Measurements from ENCODE around the gene HTT. TPM values are rescaled to one million over a fixed set of nuclear protein-coding genes. Genes with fewer than 3 reads are reported as not detected.
A peak's percentile ranks its signal among the peaks of the same experiment; 100 is the strongest.

HTT gene
- total RNA-seq, 1 donor, result 44.5 TPM

GRCh38 chr4:3233391-3234071, 159.1 kb downstream of the HTT start:
- Histone ChIP-seq H3K36me3 (ENCODE audit: insufficient read depth, low read length) (peaks cover 72% of the 10 kb centered on the region), H3K9me3 (ENCODE audit: low read depth, low read length) (no peaks in the 10 kb centered on the region), H3K4me3 (ENCODE audit: insufficient read depth, low read length) (no peak overlapping the region), H3K79me2 (ENCODE audit: insufficient read depth, low read length) (no peaks in the 10 kb centered on the region), H2AFZ (ENCODE audit: low read length) (no peak overlapping the region), H3K27me3 (ENCODE audit: insufficient read depth, low read length) (no peaks in the 10 kb centered on the region), H3K27ac (ENCODE audit: low read depth, low read length) (no peak overlapping the region), H4K20me1 (ENCODE audit: insufficient read depth, low read length) (no peaks in the 10 kb centered on the region), H3K4me1 (ENCODE audit: insufficient read depth, low read length) (no peaks in the 10 kb centered on the region), H3K4me2 (ENCODE audit: insufficient read depth, low read length) (no peak overlapping the region)
- peak; percentile 98 for DNase-seq (ENCODE audit: insufficient read length, low spot score, missing footprints)
- TF ChIP-seq CTCF (IDR thresholded peaks at IDR 0.05; ENCODE audit: extremely low read depth, low read depth, low read length), result no peak

GRCh38 chr4:3234171-3235029, 159.9 kb downstream of the HTT start:
- Histone ChIP-seq H3K4me3 (ENCODE audit: insufficient read depth, low read length) (no peak overlapping the region), H3K27ac (ENCODE audit: low read depth, low read length) (no peak overlapping the region), H3K9me3 (ENCODE audit: low read depth, low read length) (no peaks in the 10 kb centered on the region), H4K20me1 (ENCODE audit: insufficient read depth, low read length) (no peaks in the 10 kb centered on the region), H3K79me2 (ENCODE audit: insufficient read depth, low read length) (no peaks in the 10 kb centered on the region), H3K4me2 (ENCODE audit: insufficient read depth, low read length) (no peak overlapping the region), H2AFZ (ENCODE audit: low read length) (no peak overlapping the region), H3K27me3 (ENCODE audit: insufficient read depth, low read length) (no peaks in the 10 kb centered on the region), H3K36me3 (ENCODE audit: insufficient read depth, low read length) (peaks cover 65% of the 10 kb centered on the region), H3K4me1 (ENCODE audit: insufficient read depth, low read length) (no peaks in the 10 kb centered on the region)
- no peak for TF ChIP-seq CTCF (IDR thresholded peaks at IDR 0.05; ENCODE audit: extremely low read depth, low read depth, low read length)
- peak; percentile 82 for DNase-seq (ENCODE audit: insufficient read length, low spot score, missing footprints)

GRCh38 chr4:3235030-3235345, 160.5 kb downstream of the HTT start:
- H3K36me3 ChIP-seq (ENCODE audit: insufficient read depth, low read length), result peaks cover 65% of the 10 kb centered on the region

More at GRCh38 chr4:3235030-3235345, 160.5 kb downstream of the HTT start:
- H3K27me3 ChIP-seq (ENCODE audit: insufficient read depth, low read length), result no peaks in the 10 kb centered on the region
- no peaks in the 10 kb centered on the region for H4K20me1 ChIP-seq (ENCODE audit: insufficient read depth, low read length)
- no peak overlapping the region for H3K27ac ChIP-seq (ENCODE audit: low read depth, low read length)
- no peak overlapping the region for H3K4me2 ChIP-seq (ENCODE audit: insufficient read depth, low read length)
- H3K9me3 ChIP-seq (ENCODE audit: low read depth, low read length), result no peaks in the 10 kb centered on the region
- no peak overlapping the region for H3K4me3 ChIP-seq (ENCODE audit: insufficient read depth, low read length)
- no peaks in the 10 kb centered on the region for H3K79me2 ChIP-seq (ENCODE audit: insufficient read depth, low read length)
- DNase-seq (ENCODE audit: insufficient read length, low spot score, missing footprints), result peak; percentile 71
- no peak overlapping the region for H2AFZ ChIP-seq (ENCODE audit: low read length)
- TF ChIP-seq CTCF (IDR thresholded peaks at IDR 0.05; ENCODE audit: extremely low read depth, low read depth, low read length), result no peak
- no peaks in the 10 kb centered on the region for H3K4me1 ChIP-seq (ENCODE audit: insufficient read depth, low read length)
